Ishikawa (cell line): ENCODE data around the gene DNAJB1.

Experiments
- CEBPB ChIP-seq: IDR thresholded peaks from 2 replicates; pipeline ENCODE4 v1.6.1; 2012
- EGR1 ChIP-seq: IDR thresholded peaks from 2 replicates; pipeline ENCODE4 v1.6.1; 2012
- TAF1 ChIP-seq: IDR thresholded peaks from 2 replicates; pipeline ENCODE4 v1.6.1; 2012; ENCODE audit warnings: low read depth, mild to moderate bottlenecking
- TCF12 ChIP-seq: IDR thresholded peaks from 2 replicates; pipeline ENCODE4 v1.6.1; 2012; ENCODE audit warnings: low read depth
- TEAD4 ChIP-seq: IDR thresholded peaks from 2 replicates; pipeline ENCODE4 v1.6.1; 2012
- TF ChIP-seq, protein P1 (sequence below): IDR thresholded peaks from 2 replicates; pipeline ENCODE4 v1.6.1; 2012

DNA sequence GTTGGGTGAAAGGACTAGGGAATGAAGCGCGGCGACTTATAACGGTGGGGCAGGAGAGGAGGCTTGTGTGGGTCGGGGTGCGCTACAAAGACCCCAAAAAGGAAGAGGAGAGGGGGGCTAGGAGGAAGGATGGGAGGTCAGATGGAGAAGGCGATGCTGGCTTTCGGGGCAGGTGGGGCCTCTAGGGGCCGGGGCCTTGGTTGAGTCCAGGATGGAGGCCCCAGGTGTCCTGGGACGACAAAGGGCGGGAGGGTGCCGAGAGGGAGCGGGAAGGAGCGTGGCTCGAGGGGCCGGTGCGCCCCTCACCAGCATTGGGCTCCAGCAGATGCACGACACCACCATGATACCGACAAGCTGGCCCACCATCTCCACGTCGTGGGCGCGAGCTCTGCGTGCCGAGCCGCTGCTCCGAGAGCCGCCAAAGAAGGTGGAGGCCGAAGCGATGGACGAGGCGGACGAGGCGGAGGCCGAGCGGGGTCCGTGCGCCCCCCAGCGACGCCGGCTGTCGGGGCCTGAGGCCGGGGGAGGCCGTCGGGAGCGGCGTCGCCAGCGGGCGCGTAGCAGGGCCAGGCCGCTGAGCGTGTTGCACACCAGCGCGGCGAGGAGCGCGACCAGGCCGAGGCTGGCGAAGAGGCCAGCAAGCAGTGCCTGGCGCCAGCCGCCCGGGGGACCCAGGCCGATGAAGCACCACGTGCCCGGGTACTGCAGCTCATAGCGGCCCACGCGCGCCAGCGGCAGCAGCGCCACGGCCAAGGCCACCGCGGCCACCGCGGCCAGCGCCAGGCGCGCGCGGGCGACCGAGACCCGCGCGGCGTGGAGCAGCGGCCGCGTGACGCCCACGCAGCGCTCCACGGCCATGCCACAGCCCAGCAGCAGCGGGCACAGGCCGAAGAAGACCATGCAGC, 44.9 kb downstream of the DNAJB1 start:
- no peak for TF ChIP-seq EGR1
- no peak for TF ChIP-seq TCF12
- no peak for TF ChIP-seq TEAD4
- TF ChIP-seq, protein P1, sequence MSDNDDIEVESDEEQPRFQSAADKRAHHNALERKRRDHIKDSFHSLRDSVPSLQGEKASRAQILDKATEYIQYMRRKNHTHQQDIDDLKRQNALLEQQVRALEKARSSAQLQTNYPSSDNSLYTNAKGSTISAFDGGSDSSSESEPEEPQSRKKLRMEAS, result no peak
- no peak for TF ChIP-seq CEBPB
- TF ChIP-seq TAF1, result no peak
